Measurements from ENCODE around the gene SNRNP40. TPM values are rescaled to one million over a fixed set of nuclear protein-coding genes. Genes with fewer than 3 reads are reported as not detected.
"Not testable (repeated sequence)": the region's sequence is repeated elsewhere in the genome, so short reads cannot be mapped to it uniquely, and the experiment has no call there.

Gene SNRNP40
- total RNA-seq, 1 experiment from 2014 or later: 72.8 TPM

DNA sequence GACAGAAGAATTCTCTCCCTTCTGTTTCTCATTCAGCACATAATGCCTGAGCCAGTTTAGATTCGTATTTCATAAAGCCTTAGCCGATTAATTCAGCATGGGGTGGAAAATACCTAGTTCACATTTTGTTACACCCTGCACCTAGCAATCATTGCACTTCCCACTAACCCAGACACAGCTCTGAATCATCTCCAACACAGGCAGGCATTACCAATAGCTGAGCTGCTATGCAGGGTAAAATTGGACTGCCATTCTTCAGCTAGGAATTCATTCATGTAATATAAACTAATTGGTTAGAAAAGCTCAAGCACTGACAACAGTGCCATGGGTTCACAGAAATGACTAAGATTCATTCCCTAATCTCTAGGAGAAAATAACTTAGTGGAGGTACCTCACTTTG is 30.0 kb downstream of the SNRNP40 start:
- ChIA-PET CTCF (interaction anchor here (0.6 to 3.7 kb wide), 2 partner anchors 82 to 842 kb away, joined by 4 to 16 read pairs; no protein-coding TSS in a partner anchor), POLR2A (no interaction called here)
- H3K4me3 Mint-ChIP-seq (ENCODE audit: unreplicated experiment): no peak overlapping the region
- H3K27ac Mint-ChIP-seq (ENCODE audit: low read depth, unreplicated experiment): no peak overlapping the region
- DNase-seq (ENCODE audit: unreplicated experiment): no peak
- H3K36me3 Mint-ChIP-seq (ENCODE audit: insufficient read depth, unreplicated experiment): peaks cover 71% of the 10 kb centered on the region
- no peaks in the 10 kb centered on the region for H3K27me3 Mint-ChIP-seq (ENCODE audit: insufficient read depth, unreplicated experiment)
- no TSS peak for BruUV-seq (replicated peaks)
- H3K4me1 Mint-ChIP-seq (ENCODE audit: insufficient read depth, unreplicated experiment): no peaks in the 10 kb centered on the region
- TF ChIP-seq, protein P1, sequence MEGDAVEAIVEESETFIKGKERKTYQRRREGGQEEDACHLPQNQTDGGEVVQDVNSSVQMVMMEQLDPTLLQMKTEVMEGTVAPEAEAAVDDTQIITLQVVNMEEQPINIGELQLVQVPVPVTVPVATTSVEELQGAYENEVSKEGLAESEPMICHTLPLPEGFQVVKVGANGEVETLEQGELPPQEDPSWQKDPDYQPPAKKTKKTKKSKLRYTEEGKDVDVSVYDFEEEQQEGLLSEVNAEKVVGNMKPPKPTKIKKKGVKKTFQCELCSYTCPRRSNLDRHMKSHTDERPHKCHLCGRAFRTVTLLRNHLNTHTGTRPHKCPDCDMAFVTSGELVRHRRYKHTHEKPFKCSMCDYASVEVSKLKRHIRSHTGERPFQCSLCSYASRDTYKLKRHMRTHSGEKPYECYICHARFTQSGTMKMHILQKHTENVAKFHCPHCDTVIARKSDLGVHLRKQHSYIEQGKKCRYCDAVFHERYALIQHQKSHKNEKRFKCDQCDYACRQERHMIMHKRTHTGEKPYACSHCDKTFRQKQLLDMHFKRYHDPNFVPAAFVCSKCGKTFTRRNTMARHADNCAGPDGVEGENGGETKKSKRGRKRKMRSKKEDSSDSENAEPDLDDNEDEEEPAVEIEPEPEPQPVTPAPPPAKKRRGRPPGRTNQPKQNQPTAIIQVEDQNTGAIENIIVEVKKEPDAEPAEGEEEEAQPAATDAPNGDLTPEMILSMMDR (IDR thresholded peaks at IDR 0.05; ENCODE audit: unreplicated experiment): no peak
- intact Hi-C loops (cut with micrococcal nuclease): no loop called here
- no peaks in the 10 kb centered on the region for H3K9me3 Mint-ChIP-seq (ENCODE audit: unreplicated experiment)

DNA sequence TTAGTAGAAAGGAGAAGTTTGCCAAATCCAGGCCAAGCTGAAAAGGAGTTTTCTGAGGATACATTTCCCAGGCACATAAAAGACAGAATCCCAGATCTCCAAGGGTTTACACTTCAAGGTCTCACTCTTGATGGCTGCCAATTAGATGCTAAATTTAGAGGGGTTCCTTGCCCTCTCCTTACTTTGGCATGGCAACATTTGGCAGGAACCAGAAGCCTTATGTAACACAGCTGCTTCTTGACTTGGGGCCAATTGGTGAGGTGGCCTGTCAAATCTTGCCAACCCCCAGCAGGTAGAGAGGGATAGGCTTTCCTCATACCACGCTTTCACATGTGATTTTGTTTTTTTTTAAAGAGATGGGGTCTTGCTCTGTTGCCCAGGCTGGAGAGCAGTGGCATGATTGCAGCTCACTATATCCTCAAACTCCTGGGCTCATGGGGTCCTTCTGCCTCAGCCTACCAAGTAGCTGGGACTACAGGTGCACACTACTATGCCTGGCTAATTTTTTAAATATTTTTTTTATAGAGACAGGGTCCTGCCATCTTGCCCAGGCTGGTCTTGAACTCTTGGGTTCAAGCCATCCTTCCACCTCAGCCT is 31.7 kb downstream of the SNRNP40 start:
- no TSS peak for BruUV-seq (replicated peaks)
- intact Hi-C loops (cut with micrococcal nuclease): no loop called here
- no peaks in the 10 kb centered on the region for H3K9me3 Mint-ChIP-seq (ENCODE audit: unreplicated experiment)
- H3K27me3 Mint-ChIP-seq (ENCODE audit: insufficient read depth, unreplicated experiment): no peaks in the 10 kb centered on the region
- H3K27ac Mint-ChIP-seq (ENCODE audit: low read depth, unreplicated experiment): no peak overlapping the region
- ChIA-PET POLR2A (interaction anchor here (1.3 to 2.6 kb wide), 2 partner anchors 9 to 149 kb away, joined by 3 to 9 read pairs; no protein-coding TSS in a partner anchor), CTCF (interaction anchor here (0.5 to 3.7 kb wide), 2 partner anchors 80 to 428 kb away, joined by 4 to 16 read pairs; no protein-coding TSS in a partner anchor)
- TF ChIP-seq, protein P1 (IDR thresholded peaks at IDR 0.05; ENCODE audit: unreplicated experiment): no peak
- H3K4me3 Mint-ChIP-seq (ENCODE audit: unreplicated experiment): no peak overlapping the region
- no peaks in the 10 kb centered on the region for H3K4me1 Mint-ChIP-seq (ENCODE audit: insufficient read depth, unreplicated experiment)
- H3K36me3 Mint-ChIP-seq (ENCODE audit: insufficient read depth, unreplicated experiment): peaks cover 76% of the 10 kb centered on the region
- DNase-seq (ENCODE audit: unreplicated experiment): peak; percentile 37

DNA sequence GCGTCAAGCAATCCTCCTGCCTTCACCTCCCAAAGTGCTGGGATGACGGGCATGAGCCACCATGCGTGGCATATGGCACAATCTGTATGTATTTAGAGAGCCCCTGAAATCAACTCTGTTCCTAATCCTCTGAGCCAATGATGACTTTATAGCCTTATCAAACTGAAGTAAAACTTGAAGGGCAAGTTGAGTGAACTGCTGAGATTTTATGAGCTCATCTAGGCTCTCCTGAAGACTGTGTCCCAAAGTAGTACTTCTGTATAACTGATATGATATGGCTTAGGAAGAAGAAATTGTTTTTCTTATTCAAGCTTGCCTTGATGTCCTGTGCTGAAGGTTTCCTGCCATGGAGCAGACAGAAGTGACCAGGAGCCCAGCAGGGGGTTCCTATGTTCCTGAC is 33.2 kb downstream of the SNRNP40 start:
- TF ChIP-seq, protein P1 (IDR thresholded peaks at IDR 0.05; ENCODE audit: unreplicated experiment): no peak
- H3K36me3 Mint-ChIP-seq (ENCODE audit: insufficient read depth, unreplicated experiment): peaks cover 79% of the 10 kb centered on the region
- no peaks in the 10 kb centered on the region for H3K4me1 Mint-ChIP-seq (ENCODE audit: insufficient read depth, unreplicated experiment)
- no TSS peak for BruUV-seq (replicated peaks)
- H3K27ac Mint-ChIP-seq (ENCODE audit: low read depth, unreplicated experiment): no peak overlapping the region
- no peaks in the 10 kb centered on the region for H3K9me3 Mint-ChIP-seq (ENCODE audit: unreplicated experiment)
- POLR2A ChIA-PET: interaction anchor here (2.6 kb wide), 1 partner anchor 10 kb away, joined by 9 read pairs; no protein-coding TSS in a partner anchor
- H3K4me3 Mint-ChIP-seq (ENCODE audit: unreplicated experiment): no peak overlapping the region
- H3K27me3 Mint-ChIP-seq (ENCODE audit: insufficient read depth, unreplicated experiment): no peaks in the 10 kb centered on the region
- CTCF ChIA-PET: interaction anchor here (0.6 to 3.7 kb wide), 4 partner anchors 79 to 323 kb away, joined by 3 to 16 read pairs (median 3); no protein-coding TSS in a partner anchor
- intact Hi-C loops (cut with micrococcal nuclease): no loop called here
- DNase-seq (ENCODE audit: unreplicated experiment): no peak

DNA sequence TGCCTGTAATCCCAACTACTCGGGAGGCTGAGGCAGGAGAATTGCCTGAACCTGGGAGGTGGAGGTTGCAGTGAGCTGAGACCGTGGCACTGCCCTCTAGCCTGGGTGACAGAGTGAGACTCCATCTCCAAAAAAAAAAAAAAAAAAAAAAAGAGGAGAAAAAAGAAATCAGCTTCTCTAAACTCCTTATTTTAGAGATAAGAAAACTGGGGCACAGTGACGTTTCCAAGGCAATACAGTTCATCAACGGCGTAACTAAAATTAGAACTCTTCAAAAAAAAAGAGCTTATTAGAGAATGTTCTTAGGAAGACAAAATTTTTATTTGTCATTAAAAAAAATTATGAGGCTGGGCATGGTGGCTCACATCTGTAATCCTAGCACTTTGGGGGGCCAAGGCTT is 34.2 kb downstream of the SNRNP40 start:
- ChIA-PET POLR2A (interaction anchor here (0.5 to 0.7 kb wide), 2 partner anchors 22 to 148 kb away, joined by 3 to 4 read pairs; no protein-coding TSS in a partner anchor), CTCF (interaction anchor here (1.2 to 1.4 kb wide), 2 partner anchors 34 to 287 kb away, joined by 3 read pairs; no protein-coding TSS in a partner anchor)
- H3K4me3 Mint-ChIP-seq (ENCODE audit: unreplicated experiment); BruUV-seq (replicated peaks); H3K27me3 Mint-ChIP-seq (ENCODE audit: insufficient read depth, unreplicated experiment); DNase-seq (ENCODE audit: unreplicated experiment); H3K4me1 Mint-ChIP-seq (ENCODE audit: insufficient read depth, unreplicated experiment); H3K9me3 Mint-ChIP-seq (ENCODE audit: unreplicated experiment); H3K27ac Mint-ChIP-seq (ENCODE audit: low read depth, unreplicated experiment); intact Hi-C loops (cut with micrococcal nuclease): not testable (repeated sequence)
- H3K36me3 Mint-ChIP-seq (ENCODE audit: insufficient read depth, unreplicated experiment): peaks cover 75% of the 10 kb centered on the region

Measured in MCF 10A (cell line).